Immature natural killer cell (primary cell): ENCODE data around the gene DNAJA2. TPM values are rescaled to one million over a fixed set of nuclear protein-coding genes. Genes with fewer than 3 reads are reported as not detected.
"Not testable (repeated sequence)": the region's sequence is repeated elsewhere in the genome, so short reads cannot be mapped to it uniquely, and the experiment has no call there.

ENCODE experiments used
- DNase-seq, 3 donors: peaks; one replicate each; pipeline ENCODE4 v3.0.0; 2022; ENCODE audit warnings: mixed read lengths in 1 of 3
- H3K27ac Mint-ChIP-seq, 6 donors: one replicate each; pipeline ENCODE4 v1.8.0; 2020; ENCODE audit warnings: mixed read lengths in 6 of 6, mild to moderate bottlenecking in 5 of 6, inconsistent platforms in 4 of 6, moderate library complexity in 3 of 6
- H3K27me3 Mint-ChIP-seq, 3 donors: one replicate each; pipeline ENCODE4 v1.8.0; 2020 to 2021; ENCODE audit warnings: low read depth in 3 of 3, mild to moderate bottlenecking in 3 of 3, mixed read lengths in 3 of 3, moderate library complexity in 3 of 3, inconsistent platforms in 1 of 3
- H3K36me3 Mint-ChIP-seq, 3 donors: one replicate each; pipeline ENCODE4 v1.8.0; 2020; ENCODE audit warnings: mixed read lengths in 3 of 3, inconsistent platforms in 2 of 3, mild to moderate bottlenecking in 2 of 3
- H3K4me1 Mint-ChIP-seq, 2 donors: one replicate each; pipeline ENCODE4 v1.8.0; 2020; ENCODE audit warnings: inconsistent platforms in 2 of 2, mild to moderate bottlenecking in 2 of 2, mixed read lengths in 2 of 2, moderate library complexity in 1 of 2
- H3K4me3 Mint-ChIP-seq, 5 donors: one replicate each; pipeline ENCODE4 v1.8.0; 2020; ENCODE audit warnings: mild to moderate bottlenecking in 5 of 5, mixed read lengths in 5 of 5, inconsistent platforms in 3 of 5, moderate library complexity in 3 of 5
- H3K9me3 Mint-ChIP-seq, 6 donors: one replicate each; pipeline ENCODE4 v1.8.0; 2020; ENCODE audit warnings: mild to moderate bottlenecking in 6 of 6, mixed read lengths in 6 of 6, inconsistent platforms in 4 of 6, moderate library complexity in 3 of 6
- polyA plus RNA-seq, 3 donors: library from polyadenylated mRNA; unstranded; fragments of 300-500 nt; fragmentation: Illumina TruSeq; gene quantifications; one replicate each; pipeline ENCODE4 v1.2.3, GENCODE V29; 2021

Gene DNAJA2
- polyA plus RNA-seq, 3 donors from 2014 or later, result 49.1 to 67.1 (median 57.4) TPM

DNA sequence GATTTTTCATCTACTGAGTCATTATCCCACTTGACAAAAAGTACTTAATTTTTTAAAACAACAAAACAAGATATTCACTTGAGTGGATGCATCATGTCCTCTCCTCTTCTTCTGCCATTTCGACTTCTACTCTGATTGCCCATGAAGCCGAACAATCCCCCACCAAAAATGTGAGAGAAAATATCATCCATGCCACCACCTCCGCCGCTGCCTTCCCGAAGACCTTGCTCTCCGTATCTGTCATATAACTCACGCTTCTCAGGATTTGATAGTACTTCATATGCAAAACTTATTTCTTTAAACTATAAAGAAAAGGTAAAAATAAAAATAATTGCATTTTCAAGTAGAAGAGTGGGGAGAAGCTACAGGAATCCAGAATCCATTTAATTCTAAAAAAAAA is 2.2 kb downstream of the DNAJA2 start:
- Mint-ChIP-seq H3K9me3 (no peaks in the 10 kb centered on the region), H3K36me3 (peaks cover 11 to 31% (median 20%) of the 10 kb centered on the region in 3 donors), H3K27ac (peak overlapping the region; percentile 36 to 90 (median 67)), H3K27me3 (peaks cover 0 to 14% (median 5%) of the 10 kb centered on the region in 3 donors), H3K4me1 (peaks cover 46 to 71% of the 10 kb centered on the region in 2 donors), H3K4me3 (peak overlapping the region; percentile 18 to 69 (median 28))
- no peak for DNase-seq

DNA sequence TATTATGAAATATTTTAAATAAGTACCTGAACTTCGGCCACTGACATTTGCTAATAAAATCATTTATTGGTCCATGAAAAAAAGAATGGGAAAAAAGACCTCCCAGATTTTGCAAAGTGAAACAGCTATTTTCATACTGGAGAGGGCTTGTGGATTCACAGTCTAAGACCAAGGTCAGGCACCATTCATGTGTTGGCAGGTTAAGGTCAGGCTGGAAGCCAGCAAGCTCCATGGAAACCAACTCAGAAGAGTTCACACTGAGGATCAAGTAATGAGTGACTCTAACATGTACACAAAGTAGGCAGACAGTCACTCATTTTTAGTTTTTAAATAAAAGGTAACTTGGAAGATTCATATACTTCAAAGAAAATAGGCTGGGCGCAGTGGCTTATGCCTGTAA is 3.4 kb downstream of the DNAJA2 start:
- Mint-ChIP-seq H3K4me1 (peaks cover 44 to 74% of the 10 kb centered on the region in 2 donors), H3K27me3 (peaks cover 0 to 13% (median 5%) of the 10 kb centered on the region in 3 donors), H3K4me3 (no peak overlapping the region), H3K36me3 (peaks cover 11 to 33% (median 22%) of the 10 kb centered on the region in 3 donors), H3K9me3 (no peaks in the 10 kb centered on the region), H3K27ac (peak overlapping the region in 3 of 6 donors; percentile 13 to 34 (median 29))
- DNase-seq, result no peak

DNA sequence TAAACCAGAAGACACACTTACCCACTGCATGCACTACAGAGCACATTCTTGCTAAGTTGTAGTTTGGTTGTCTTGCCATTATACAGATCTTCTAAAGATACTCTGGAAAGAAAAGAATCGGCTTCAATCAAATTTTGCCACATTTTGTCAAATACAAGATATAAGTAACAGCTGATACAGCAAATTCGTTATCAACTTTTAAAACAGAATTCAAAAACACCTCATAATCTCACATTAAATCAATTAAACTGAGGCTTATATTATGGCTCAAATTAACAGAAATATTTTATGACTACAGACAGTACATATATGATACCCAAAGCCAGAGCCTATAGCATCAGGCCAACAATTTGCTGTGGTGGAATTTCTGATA is 5.4 kb downstream of the DNAJA2 start:
- peaks cover 33 to 67% of the 10 kb centered on the region in 2 donors for H3K4me1 Mint-ChIP-seq
- DNase-seq, result no peak
- peaks cover 0 to 8% (median 5%) of the 10 kb centered on the region in 3 donors for H3K27me3 Mint-ChIP-seq
- no peak overlapping the region for H3K27ac Mint-ChIP-seq
- H3K36me3 Mint-ChIP-seq, result peaks cover 16 to 47% (median 33%) of the 10 kb centered on the region in 3 donors
- no peaks in the 10 kb centered on the region for H3K9me3 Mint-ChIP-seq
- no peak overlapping the region for H3K4me3 Mint-ChIP-seq

DNA sequence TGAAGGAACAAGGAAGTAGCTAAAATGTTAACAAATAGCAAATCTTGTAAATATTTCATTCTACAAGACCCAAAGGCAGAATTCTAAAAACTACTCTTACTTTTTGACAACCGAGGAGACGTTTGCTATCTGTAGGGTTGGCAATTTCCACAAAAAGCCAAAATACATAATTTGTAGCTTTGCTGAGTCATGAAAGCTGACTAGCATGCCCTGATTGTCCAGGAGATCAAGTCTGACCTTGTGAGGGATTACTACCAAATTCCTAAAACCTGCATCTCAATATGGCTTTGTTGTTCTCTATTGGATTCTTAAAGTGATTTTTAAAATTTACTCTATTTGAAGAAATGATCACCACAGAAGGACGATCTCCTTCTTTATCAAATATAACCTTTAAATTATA is 10.8 kb downstream of the DNAJA2 start:
- DNase-seq, result no peak
- Mint-ChIP-seq H3K4me3 (no peak overlapping the region), H3K9me3 (no peaks in the 10 kb centered on the region), H3K27me3 (no peaks in the 10 kb centered on the region), H3K4me1 (peaks cover 18 to 53% of the 10 kb centered on the region in 2 donors), H3K36me3 (peaks cover 24 to 55% (median 39%) of the 10 kb centered on the region in 3 donors), H3K27ac (peak overlapping the region; percentile 8 to 86 (median 62))

DNA sequence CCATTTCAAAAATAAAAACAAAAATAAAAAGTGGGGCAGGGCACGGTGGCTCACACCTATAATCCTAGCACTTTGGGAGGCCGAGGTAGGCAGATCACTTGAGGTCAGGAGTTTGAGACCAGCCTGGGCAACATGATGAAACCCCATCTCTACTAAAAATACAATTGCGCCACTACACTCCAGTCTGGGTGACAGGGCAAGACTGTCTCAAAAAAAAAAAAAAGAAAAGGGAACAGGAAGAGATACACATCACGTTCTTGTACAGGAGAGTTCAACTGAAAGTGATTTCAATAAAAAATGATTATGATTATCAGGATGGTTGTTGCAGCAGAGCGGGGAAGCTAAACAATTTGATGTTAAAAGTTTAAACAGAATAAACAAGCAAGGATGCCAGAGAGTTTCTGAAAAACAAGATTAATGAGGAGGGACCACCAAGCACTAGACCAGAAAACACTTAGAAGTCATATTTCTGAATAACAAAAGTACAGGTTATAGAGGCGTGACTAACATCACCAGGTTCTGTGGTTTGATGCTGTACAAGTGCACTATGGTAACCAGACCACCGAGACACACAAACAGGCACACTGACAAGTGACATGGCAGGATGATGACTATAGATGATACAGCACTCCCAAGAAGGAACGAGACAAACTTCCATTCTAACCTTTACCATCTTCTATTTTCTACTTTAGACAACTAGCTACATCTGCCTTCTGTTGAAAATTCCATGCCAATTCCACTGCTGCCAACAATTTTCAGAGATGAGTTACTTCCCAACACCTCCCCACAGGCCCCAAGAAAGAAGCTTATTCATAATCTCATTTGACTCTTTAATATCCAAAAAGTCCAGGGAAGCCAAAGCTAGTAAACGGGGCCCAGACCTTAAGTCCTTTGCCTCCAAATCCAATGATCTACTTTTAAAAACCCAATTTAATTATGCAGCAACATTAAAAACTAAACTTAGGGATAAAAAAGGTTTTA is 11.8 kb downstream of the DNAJA2 start:
- H3K27ac Mint-ChIP-seq, result peak overlapping the region; percentile 57 to 88 (median 77)
- H3K4me1 Mint-ChIP-seq, result peaks cover 18 to 44% of the 10 kb centered on the region in 2 donors
- no peaks in the 10 kb centered on the region for H3K9me3 Mint-ChIP-seq
- no peaks in the 10 kb centered on the region for H3K27me3 Mint-ChIP-seq
- peak overlapping the region in 3 of 5 donors; percentile 6 to 38 (median 18) for H3K4me3 Mint-ChIP-seq
- H3K36me3 Mint-ChIP-seq, result peaks cover 18 to 47% (median 31%) of the 10 kb centered on the region in 3 donors
- peak in 2 of 3 donors; percentile 30 to 34 for DNase-seq

DNA sequence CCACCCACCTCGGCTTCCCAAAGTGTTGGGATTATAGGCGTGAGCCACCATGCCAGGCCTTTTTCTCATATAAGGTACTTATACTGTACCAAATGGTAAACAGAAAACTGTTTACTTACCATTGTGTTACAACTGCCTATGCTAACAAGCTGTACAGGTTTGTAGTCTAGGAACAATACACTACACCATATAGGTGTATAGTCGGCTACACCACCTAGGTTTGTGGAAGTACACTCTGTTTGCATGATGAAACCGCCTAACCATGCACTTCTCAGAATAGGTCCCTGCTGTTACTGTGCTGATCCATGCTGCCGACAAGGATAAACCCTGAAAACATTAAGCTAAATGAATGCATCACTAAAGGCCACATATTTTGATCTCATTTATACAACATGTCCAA is 18.9 kb downstream of the DNAJA2 start:
- H3K27me3 Mint-ChIP-seq, result no peaks in the 10 kb centered on the region
- no peak overlapping the region for H3K4me3 Mint-ChIP-seq
- peaks cover 0 to 4% of the 10 kb centered on the region in 2 donors for H3K4me1 Mint-ChIP-seq
- H3K36me3 Mint-ChIP-seq, result peaks cover 10 to 19% (median 11%) of the 10 kb centered on the region in 3 donors
- no peak for DNase-seq
- no peaks in the 10 kb centered on the region for H3K9me3 Mint-ChIP-seq
- H3K27ac Mint-ChIP-seq, result peak overlapping the region in 1 of 6 donors; percentile 43

DNA sequence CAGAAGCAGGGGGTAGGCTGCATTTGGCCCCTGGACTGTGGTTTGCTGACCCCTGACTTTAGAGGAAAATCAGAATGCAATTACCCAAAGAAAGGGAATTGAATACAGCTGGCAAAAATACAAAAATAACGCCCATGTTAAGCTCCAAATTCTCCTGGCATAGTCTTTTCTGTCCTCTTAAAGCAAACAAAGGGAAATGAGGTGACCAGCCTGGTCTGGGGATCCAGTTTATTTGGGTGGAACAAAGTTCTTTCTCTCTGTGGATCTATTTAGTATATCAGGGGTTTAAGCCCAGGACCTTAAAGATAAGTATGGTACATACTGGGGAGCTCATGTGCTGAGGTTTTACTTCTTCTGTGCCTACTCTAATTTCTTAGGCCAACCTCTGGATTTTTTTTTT is 23.5 kb downstream of the DNAJA2 start:
- H3K9me3 Mint-ChIP-seq, result no peaks in the 10 kb centered on the region
- H3K4me1 Mint-ChIP-seq, result no peaks in the 10 kb centered on the region
- DNase-seq, result no peak
- no peak overlapping the region for H3K27ac Mint-ChIP-seq
- H3K27me3 Mint-ChIP-seq, result no peaks in the 10 kb centered on the region
- peaks cover 4 to 8% (median 5%) of the 10 kb centered on the region in 3 donors for H3K36me3 Mint-ChIP-seq
- H3K4me3 Mint-ChIP-seq, result no peak overlapping the region

DNA sequence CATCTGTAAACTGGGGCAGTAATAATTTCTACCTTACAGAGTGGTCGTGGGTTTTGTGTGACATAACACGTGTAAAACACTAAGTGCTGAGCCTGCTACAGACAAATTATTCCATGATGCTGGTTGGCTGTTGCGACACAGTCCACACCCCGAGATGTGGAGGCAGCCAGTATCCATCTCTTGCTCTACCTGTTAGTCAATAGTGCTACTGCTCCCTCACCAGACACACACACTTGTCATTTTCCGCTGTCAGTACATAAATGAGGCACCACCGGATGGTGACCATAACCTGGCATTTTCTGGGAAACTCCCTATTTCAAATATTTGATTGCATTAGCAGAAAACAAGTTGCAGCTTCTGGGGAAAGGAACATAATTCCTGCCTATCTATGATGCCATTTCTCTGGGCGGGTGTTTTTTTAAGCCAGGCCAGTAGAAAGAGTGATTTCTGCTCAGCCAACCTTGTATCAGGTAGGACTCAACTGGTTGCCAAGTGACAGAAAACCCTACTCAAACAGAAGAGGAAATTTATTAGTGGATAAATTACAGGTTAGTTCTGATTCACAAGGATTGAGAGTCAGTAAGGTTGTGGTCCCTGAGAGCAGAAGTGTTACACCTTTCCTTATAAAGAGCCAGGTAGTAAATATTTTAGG is 24.1 kb downstream of the DNAJA2 start:
- no peak for DNase-seq
- no peak overlapping the region for H3K27ac Mint-ChIP-seq

DNA sequence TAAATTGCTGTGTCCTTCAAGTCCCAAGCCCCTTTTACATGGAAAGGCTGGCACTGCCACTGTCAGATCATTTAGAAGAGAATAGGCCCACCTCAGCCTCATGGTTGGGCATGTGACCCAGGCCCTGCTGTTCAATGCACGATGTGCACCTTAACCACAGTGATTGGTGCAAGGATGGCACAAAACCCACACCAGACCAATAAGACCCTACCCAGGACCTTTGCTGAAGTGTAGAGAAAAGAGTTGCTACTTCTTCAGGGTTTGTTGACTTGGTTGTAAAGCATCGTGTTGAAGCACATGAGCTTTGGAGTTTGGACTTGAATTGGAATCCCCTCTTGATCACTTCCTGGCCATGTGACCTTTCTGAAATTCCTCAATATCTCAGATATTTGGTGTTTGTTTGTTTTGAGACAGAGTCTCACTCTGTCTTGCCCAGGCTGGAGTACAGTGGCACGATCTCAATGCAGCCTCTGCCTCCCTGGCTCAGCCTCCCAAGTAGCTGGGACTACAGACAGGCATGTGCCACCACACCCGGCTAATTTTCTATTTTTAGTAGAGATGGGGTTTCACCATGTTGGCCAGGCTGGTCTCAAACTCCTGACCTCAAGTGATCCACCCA is 24.8 kb downstream of the DNAJA2 start:
- Mint-ChIP-seq H3K27ac (no peak overlapping the region), H3K4me3 (no peak overlapping the region), H3K4me1 (no peaks in the 10 kb centered on the region), H3K27me3 (peaks cover 0 to 2% (median 0%) of the 10 kb centered on the region in 3 donors), H3K9me3 (no peaks in the 10 kb centered on the region), H3K36me3 (peaks cover 0 to 8% (median 0%) of the 10 kb centered on the region in 3 donors)
- DNase-seq, result no peak

More for the DNA sequence above, 24.1 kb downstream of the DNAJA2 start:
- peaks cover 0 to 2% (median 0%) of the 10 kb centered on the region in 3 donors for H3K27me3 Mint-ChIP-seq
- H3K4me1 Mint-ChIP-seq, result no peaks in the 10 kb centered on the region
- no peaks in the 10 kb centered on the region for H3K9me3 Mint-ChIP-seq
- H3K4me3 Mint-ChIP-seq, result no peak overlapping the region
- H3K36me3 Mint-ChIP-seq, result peaks cover 0 to 8% (median 0%) of the 10 kb centered on the region in 3 donors

DNA sequence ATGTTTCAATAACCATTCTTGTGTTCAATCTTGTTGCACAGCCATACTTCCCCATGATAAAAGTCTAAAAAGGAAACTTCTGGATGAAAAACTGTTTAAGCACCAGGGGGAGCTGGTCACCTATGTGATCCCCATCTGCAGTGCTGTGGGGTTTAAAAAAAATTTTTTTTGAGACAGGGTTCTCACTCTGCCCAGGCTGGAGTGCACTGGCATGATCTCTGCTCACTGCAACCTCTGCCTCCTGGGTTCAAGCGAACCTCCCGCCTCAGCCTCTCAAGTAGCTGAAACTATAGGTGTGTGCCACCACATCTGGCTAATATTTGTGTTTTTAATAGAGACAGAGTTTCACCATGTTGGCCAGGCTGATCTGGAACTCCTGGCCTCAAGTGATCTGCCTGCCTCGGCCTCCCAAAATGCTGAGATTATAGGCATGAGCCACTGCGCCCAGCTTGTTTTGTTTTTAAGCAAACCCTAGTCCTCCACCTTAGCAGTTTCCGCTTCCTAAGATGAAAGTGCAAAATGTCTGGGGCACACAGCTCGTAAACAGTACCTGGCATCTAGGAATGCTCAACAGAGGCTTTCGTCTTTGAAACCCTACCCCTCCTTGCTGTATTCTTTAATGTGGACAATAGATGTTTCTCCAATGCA is 25.4 kb downstream of the DNAJA2 start:
- no peak overlapping the region for H3K4me3 Mint-ChIP-seq
- no peaks in the 10 kb centered on the region for H3K9me3 Mint-ChIP-seq
- H3K27me3 Mint-ChIP-seq, result peaks cover 0 to 2% (median 0%) of the 10 kb centered on the region in 3 donors
- peak in 2 of 3 donors; percentile 19 to 36 for DNase-seq
- H3K36me3 Mint-ChIP-seq, result peaks cover 0 to 8% (median 0%) of the 10 kb centered on the region in 3 donors
- no peak overlapping the region for H3K27ac Mint-ChIP-seq
- no peaks in the 10 kb centered on the region for H3K4me1 Mint-ChIP-seq

DNA sequence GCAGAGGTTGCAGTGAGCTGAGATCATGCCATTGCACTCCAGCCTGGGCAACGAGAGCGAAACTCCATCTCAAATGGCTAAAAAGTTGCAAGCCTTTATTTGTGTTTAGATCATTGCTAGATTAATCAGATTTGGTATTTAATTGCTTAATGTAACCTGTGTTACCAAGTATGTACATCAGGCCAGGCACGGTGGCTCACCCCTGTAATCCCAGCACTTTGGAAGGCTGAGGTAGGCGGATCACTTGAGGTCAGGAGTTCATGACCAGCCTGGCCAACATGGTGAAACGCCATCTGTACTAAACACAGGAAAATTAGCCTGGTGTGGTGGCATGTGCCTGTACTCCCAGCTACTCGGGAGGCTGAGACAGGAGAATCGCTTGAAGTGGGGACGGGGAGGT is 28.8 kb downstream of the DNAJA2 start:
- not testable (repeated sequence) for H3K4me1 Mint-ChIP-seq, H3K27ac Mint-ChIP-seq, H3K27me3 Mint-ChIP-seq, H3K9me3 Mint-ChIP-seq, H3K4me3 Mint-ChIP-seq, DNase-seq, H3K36me3 Mint-ChIP-seq

DNA sequence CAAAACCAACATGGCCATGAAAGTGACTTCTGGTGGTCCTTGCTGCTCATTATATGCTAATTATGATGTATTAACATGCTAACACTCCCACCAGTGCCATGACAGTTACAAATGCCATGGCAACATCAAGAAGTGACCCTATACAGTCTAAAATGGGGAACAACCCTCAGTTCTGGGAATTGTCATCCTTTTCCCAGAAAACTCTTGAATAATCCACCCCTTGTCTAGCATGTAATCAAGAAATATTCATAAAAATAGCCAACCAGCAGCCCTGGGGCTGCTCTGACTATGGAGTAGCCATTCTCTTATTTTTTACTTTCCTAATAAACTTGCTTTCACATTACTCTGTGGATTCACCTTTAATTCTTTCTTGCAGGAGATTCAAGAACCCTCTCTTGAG is 35.9 kb downstream of the DNAJA2 start:
- no peaks in the 10 kb centered on the region for H3K9me3 Mint-ChIP-seq
- no peak overlapping the region for H3K27ac Mint-ChIP-seq
- no peak for DNase-seq
- no peaks in the 10 kb centered on the region for H3K27me3 Mint-ChIP-seq
- peaks cover 0 to 9% (median 0%) of the 10 kb centered on the region in 3 donors for H3K36me3 Mint-ChIP-seq
- H3K4me3 Mint-ChIP-seq, result no peak overlapping the region
- H3K4me1 Mint-ChIP-seq, result no peaks in the 10 kb centered on the region

DNA sequence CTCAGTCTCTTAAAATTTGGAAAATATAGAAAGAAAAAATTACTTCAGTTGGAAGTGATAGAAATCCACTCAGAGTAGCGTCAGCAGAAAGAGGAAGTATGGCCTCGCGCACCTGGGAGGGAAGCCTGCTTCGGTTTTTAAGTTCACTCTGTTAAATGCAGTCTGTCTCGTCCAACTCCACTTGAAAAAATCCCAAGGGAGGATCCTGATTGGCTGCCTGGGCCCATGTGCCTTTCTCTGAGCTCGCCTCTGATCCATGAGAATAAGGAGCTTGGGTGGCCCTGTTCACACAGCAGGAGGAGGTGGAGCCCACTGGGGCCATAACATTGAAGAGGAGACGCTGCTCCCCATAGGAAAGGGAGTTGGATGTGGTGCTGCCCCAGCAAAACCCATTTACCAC is 40.7 kb downstream of the DNAJA2 start:
- Mint-ChIP-seq H3K4me3 (no peak overlapping the region), H3K27me3 (peaks cover 0 to 2% (median 0%) of the 10 kb centered on the region in 3 donors), H3K36me3 (peaks cover 0 to 9% (median 0%) of the 10 kb centered on the region in 3 donors), H3K4me1 (no peaks in the 10 kb centered on the region), H3K9me3 (no peaks in the 10 kb centered on the region), H3K27ac (peak overlapping the region in 1 of 6 donors; percentile 34)
- DNase-seq, result no peak
